H1 (cell line): ENCODE data around the gene SPTBN4. TPM values are rescaled to one million over a fixed set of nuclear protein-coding genes. Genes with fewer than 3 reads are reported as not detected.

Experiments
- CTCF ChIA-PET: fragments of 300-600 bp; sonication (Branson Sonifier 250); formaldehyde crosslinking; loops from one replicate; lab custom pipeline; 2021; ENCODE audit not compliant: partially characterized antibody; lab: Charles Lee
- POLR2A ChIA-PET: fragments of 300-600 bp; sonication (Branson Sonifier 250); formaldehyde crosslinking; loops from one replicate; lab custom pipeline; 2021; ENCODE audit warnings: inconsistent platforms; ENCODE audit not compliant: partially characterized antibody; lab: Charles Lee
- DNase-seq, 2 experiments: peaks; one replicate each; pipeline versions ENCODE4 v3.0.0 to v3.0.0-alpha.2; 2010 to 2022; ENCODE audit warnings: low spot score in 2 of 2, low read depth in 1 of 2, mixed read lengths in 1 of 2
- FAIRE-seq: peaks from 2 replicates; lab custom pipeline; 2011; peaks lifted over from hg19 to GRCh38; lab: Jason Lieb, UNC
- H2AFZ ChIP-seq: 2 replicates; pipeline ENCODE4 v1.8.1; 2012; ENCODE audit warnings: low read length, inconsistent platforms
- H2AK5ac ChIP-seq: 2 replicates; pipeline ENCODE4 v1.6.1; 2013; ENCODE audit warnings: low read depth, low read length
- H2BK120ac ChIP-seq: replicated peaks from 2 replicates; pipeline ENCODE3; 2013; ENCODE audit warnings: low read depth, low read length, inconsistent platforms
- H2BK12ac ChIP-seq: 2 replicates; pipeline ENCODE4 v1.6.1; 2013; ENCODE audit warnings: low read depth, low read length
- H2BK15ac ChIP-seq: 2 replicates; pipeline ENCODE4 v1.6.1; 2013; ENCODE audit warnings: low read length
- H2BK20ac ChIP-seq: 2 replicates; pipeline ENCODE4 v1.6.1; 2013; ENCODE audit warnings: low read length
- H2BK5ac ChIP-seq: 2 replicates; pipeline ENCODE4 v1.6.1; 2013; ENCODE audit warnings: low read depth, low read length
- H3K14ac ChIP-seq: 2 replicates; pipeline ENCODE4 v1.6.1; 2013; ENCODE audit warnings: inconsistent platforms; ENCODE audit not compliant: insufficient read length
- H3K18ac ChIP-seq: 2 replicates; pipeline ENCODE4 v1.6.1; 2013; ENCODE audit warnings: low read length; ENCODE audit errors: extremely low read depth
- H3K23ac ChIP-seq: 2 replicates; pipeline ENCODE4 v1.6.1; 2013; ENCODE audit warnings: inconsistent platforms; ENCODE audit not compliant: insufficient read length
- H3K23me2 ChIP-seq: 2 replicates; pipeline ENCODE4 v1.6.1; 2013; ENCODE audit warnings: low read depth, low read length
- H3K27ac ChIP-seq: 2 replicates; pipeline ENCODE4 v1.6.1; 2011; ENCODE audit warnings: low read depth, low read length, inconsistent platforms
- H3K27me3 ChIP-seq, 4 experiments: replicated peaks in 1 of 4; 1 replicate in 1 of 4; 2 replicates in 3 of 4; pipeline versions ENCODE4 v1.6.1 to v1.8.1; 2011 to 2013; ENCODE audit warnings: low read length in 3 of 4, mild to moderate bottlenecking in 3 of 4, inconsistent platforms in 2 of 4, mixed read lengths in 2 of 4, moderate library complexity in 1 of 4; ENCODE audit not compliant: control insufficient read depth in 3 of 4, insufficient read depth in 3 of 4; ENCODE audit errors: extremely low read depth in 1 of 4
- H3K36me3 ChIP-seq, 4 experiments: 2 replicates each; pipeline versions ENCODE4 v1.6.1 to v1.8.1; 2011 to 2013; ENCODE audit warnings: mild to moderate bottlenecking in 4 of 4, low read length in 3 of 4, moderate library complexity in 2 of 4, control low read depth in 1 of 4, inconsistent platforms in 1 of 4; ENCODE audit not compliant: insufficient read depth in 4 of 4, control insufficient read depth in 2 of 4
- H3K4ac ChIP-seq: replicated peaks from 2 replicates; pipeline ENCODE3; 2013; ENCODE audit warnings: low read length, low read depth, mixed read lengths, inconsistent platforms; ENCODE audit not compliant: insufficient read length
- H3K4me1 ChIP-seq, 4 experiments: replicated peaks in 1 of 4; 1 replicate in 1 of 4; 2 replicates in 3 of 4; pipeline versions ENCODE4 v1.6.1 to v1.8.1; 2011 to 2013; ENCODE audit warnings: low read length in 3 of 4, inconsistent platforms in 2 of 4, mixed read lengths in 1 of 4; ENCODE audit not compliant: insufficient read depth in 4 of 4, control insufficient read depth in 3 of 4
- H3K4me2 ChIP-seq, 2 experiments: 2 replicates each; pipeline versions ENCODE4 v1.6.1 to v1.8.1; 2011 to 2013; ENCODE audit warnings: low read depth in 2 of 2, low read length in 2 of 2, control low read depth in 1 of 2, inconsistent platforms in 1 of 2, mild to moderate bottlenecking in 1 of 2; ENCODE audit not compliant: insufficient read depth in 1 of 2
- H3K4me3 ChIP-seq, 4 experiments: fragments of 200-600, 300-600 bp in 1 of 4; sonication (generic), shearing (Covaris generic), sonication (Bioruptor Twin) in 1 of 4; 2 replicates each; pipeline versions ENCODE4 v1.5.1 to v1.8.1; 2011 to 2016; ENCODE audit warnings: low read length in 4 of 4, low read depth in 3 of 4, control low read depth in 2 of 4, inconsistent platforms in 2 of 4, mild to moderate bottlenecking in 2 of 4, mixed read lengths in 1 of 4, moderate library complexity in 1 of 4; ENCODE audit not compliant: insufficient read depth in 2 of 4; ENCODE audit errors: extremely low read depth in 1 of 4
- H3K56ac ChIP-seq: replicated peaks from 2 replicates; pipeline ENCODE3; 2013; ENCODE audit warnings: low read depth, mild to moderate bottlenecking, mixed read lengths, low read length, inconsistent platforms; ENCODE audit not compliant: insufficient read length
- H3K79me1 ChIP-seq: 2 replicates; pipeline ENCODE4 v1.6.1; 2013; ENCODE audit warnings: low read depth, low read length, control low read depth
- H3K79me2 ChIP-seq, 2 experiments: 2 replicates each; pipeline versions ENCODE4 v1.6.1 to v1.8.1; 2012 to 2013; ENCODE audit warnings: low read length in 2 of 2, mild to moderate bottlenecking in 2 of 2, inconsistent platforms in 1 of 2; ENCODE audit not compliant: insufficient read depth in 2 of 2, control insufficient read depth in 1 of 2
- H3K9ac ChIP-seq, 4 experiments: replicated peaks in 1 of 4; 1 replicate in 1 of 4; 2 replicates in 3 of 4; pipeline versions ENCODE4 v1.6.1 to v1.8.1; 2011 to 2013; ENCODE audit warnings: low read depth in 3 of 4, low read length in 3 of 4, control low read depth in 2 of 4, mild to moderate bottlenecking in 2 of 4, moderate library complexity in 2 of 4, inconsistent platforms in 1 of 4; ENCODE audit errors: extremely low read depth in 1 of 4
- H3K9me3 ChIP-seq, 2 experiments: 2 replicates each; pipeline versions ENCODE4 v1.6.1 to v1.8.1; 2012 to 2013; ENCODE audit warnings: mild to moderate bottlenecking in 2 of 2, moderate library complexity in 2 of 2, control low read depth in 1 of 2, inconsistent platforms in 1 of 2, low read depth in 1 of 2, low read length in 1 of 2, mixed read lengths in 1 of 2; ENCODE audit not compliant: insufficient read depth in 2 of 2
- H4K20me1 ChIP-seq, 2 experiments: replicated peaks in 1 of 2; 2 replicates each; pipeline versions ENCODE3 to v1.8.1; 2011 to 2013; ENCODE audit warnings: inconsistent platforms in 2 of 2, low read length in 2 of 2, mild to moderate bottlenecking in 1 of 2; ENCODE audit not compliant: insufficient read depth in 2 of 2, control insufficient read depth in 1 of 2
- H4K5ac ChIP-seq: 2 replicates; pipeline ENCODE4 v1.6.1; 2013; ENCODE audit warnings: low read length, low read depth, mixed read lengths, inconsistent platforms; ENCODE audit not compliant: insufficient read length
- H4K8ac ChIP-seq: 2 replicates; pipeline ENCODE4 v1.8.0; 2013; ENCODE audit warnings: mild to moderate bottlenecking, moderate library complexity, low read length, inconsistent platforms; ENCODE audit not compliant: insufficient read depth; ENCODE audit errors: extremely low read depth
- H4K91ac ChIP-seq: replicated peaks from 2 replicates; pipeline ENCODE3; 2013; ENCODE audit warnings: low read length, mixed read lengths, inconsistent platforms; ENCODE audit not compliant: insufficient read length
- CTBP2 ChIP-seq: IDR thresholded peaks from 2 replicates; pipeline ENCODE4 v1.7.0; 2011; ENCODE audit warnings: borderline replicate concordance, mild to moderate bottlenecking, moderate library complexity, mixed read lengths, low read length; ENCODE audit not compliant: insufficient read depth, insufficient read length
- MAFK ChIP-seq: IDR thresholded peaks from 2 replicates; pipeline ENCODE4 v1.6.1; 2012; ENCODE audit warnings: low read depth, mild to moderate bottlenecking, improper control_type of control experiment, low read length
- PHF8 ChIP-seq: fragments of 200-600 bp; sonication (generic); conservative IDR thresholded peaks from 2 replicates; pipeline ENCODE4 v1.7.1; 2012; ENCODE audit warnings: low read depth, mild to moderate bottlenecking, inconsistent platforms, low read length, moderate library complexity
- POLR2A ChIP-seq, 2 experiments: IDR thresholded peaks; 1 replicate in 1 of 2; 2 replicates in 1 of 2; pipeline ENCODE4 v1.6.1; 2011; ENCODE audit warnings: low read depth in 2 of 2, low read length in 2 of 2, mild to moderate bottlenecking in 2 of 2; ENCODE audit errors: control extremely low read depth in 1 of 2
- POLR2AphosphoS5 ChIP-seq: IDR thresholded peaks from 2 replicates; pipeline ENCODE4 v1.6.1; 2011; ENCODE audit warnings: low read depth, low read length
- RAD21 ChIP-seq, 2 experiments: IDR thresholded peaks in 1 of 2; conservative IDR thresholded peaks in 1 of 2; 2 replicates each; pipeline ENCODE4 v1.6.1; 2011; ENCODE audit warnings: low read depth in 2 of 2, low read length in 2 of 2, improper control_type of control experiment in 1 of 2, inconsistent platforms in 1 of 2, mild to moderate bottlenecking in 1 of 2, moderate library complexity in 1 of 2
- RNF2 ChIP-seq: fragments of 200-900, 300-1000 bp; sonication (generic); IDR thresholded peaks from 2 replicates; pipeline ENCODE4 v1.7.1; 2016; ENCODE audit warnings: borderline replicate concordance, low read depth, mild to moderate bottlenecking, antibody characterized with exemption, low read length; ENCODE audit not compliant: poor library complexity, severe bottlenecking; ENCODE audit errors: missing control alignments
- RXRA ChIP-seq: IDR thresholded peaks from 2 replicates; pipeline ENCODE4 v1.6.1; 2011; ENCODE audit warnings: low read depth, mild to moderate bottlenecking, low read length, moderate library complexity; ENCODE audit not compliant: insufficient read depth
- TAF1 ChIP-seq: IDR thresholded peaks from 2 replicates; pipeline ENCODE4 v1.6.1; 2011; ENCODE audit warnings: mild to moderate bottlenecking, low read depth, low read length
- TBP ChIP-seq: IDR thresholded peaks from 2 replicates; pipeline ENCODE4 v1.6.1; 2011; ENCODE audit warnings: low read depth, low read length, improper control_type of control experiment
- USF2 ChIP-seq: IDR thresholded peaks from 2 replicates; pipeline ENCODE4 v1.6.1; 2011; ENCODE audit warnings: low read length, improper control_type of control experiment
- WGBS, 2 experiments: shearing (Covaris generic) in 1 of 2; methylation state at CpG; one replicate each; pipeline versions ENCODE4 v1.1.6 to v1.1.7; 2013 to 2015; ENCODE audit warnings: low lambda C conversion rate in 2 of 2, mixed read lengths in 2 of 2, inconsistent platforms in 1 of 2, low coverage in 1 of 2, missing lambda C conversion rate in 1 of 2; ENCODE audit not compliant: insufficient replicate concordance in 2 of 2, insufficient coverage in 1 of 2, insufficient read length in 1 of 2; ENCODE audit errors: extremely low coverage in 1 of 2, missing lambda C conversion rate in 1 of 2; 5-methylcytosine and 5-hydroxymethylcytosine counted together
- polyA plus RNA-seq, 7 experiments: library from polyadenylated mRNA; depleted of rRNA in 3 of 7; stranded (reverse) in 5 of 7; unstranded in 2 of 7; fragments of >200 nt in 5 of 7; fragments of 200-250 nt in 2 of 7; gene quantifications; 1 replicate in 5 of 7; 2 replicates in 1 of 7; 4 replicates in 1 of 7; pipeline versions ENCODE4 v1.2.1 to v1.2.3, GENCODE V29; 2011 to 2013; ENCODE audit warnings: missing spikeins in 2 of 7, mixed read lengths in 2 of 7
- total RNA-seq: library from RNA; stranded (reverse); fragmentation: NEBNext Ultra II Directional; extraction: Animal tissue kit (Norgen Biotek cat#: 25700); gene quantifications from 2 replicates; pipeline ENCODE4 v1.2.1, GENCODE V29; 2021

Gene SPTBN4
- total and polyA plus RNA-seq, 2 of the 8 experiments (the other 6 are each of a cell fraction or from before 2014, with no cell fraction given) = 1.9 to 3.0 TPM

GRCh38 chr19:40594657-40595091 lies 127.9 kb downstream of the SPTBN4 start:
- WGBS, 2 experiments = 73% methylated on average over 11 of the region's 13 CpGs; no CpG with 5 or more reads in 1 of the 2 experiments
- Histone ChIP-seq H3K9me3 (no peaks in the 10 kb centered on the region), H3K4me3 (no peak overlapping the region), H4K20me1 (peaks cover 3 to 4% of the 10 kb centered on the region in 2 experiments), H2BK5ac (no peak overlapping the region), H3K27ac (no peak overlapping the region; the same call in 1 of the 2 replicates), H2AFZ (no peak overlapping the region), H3K79me2 (no peaks in the 10 kb centered on the region), H2BK120ac (no peak overlapping the region), H3K14ac (no peak overlapping the region), H3K9ac (no peak overlapping the region), H3K4me2 (no peak overlapping the region), H3K23me2 (peaks cover 10% of the 10 kb centered on the region; the same call in 1 of the 2 replicates), H3K23ac (no peak overlapping the region), H4K8ac (0 out of 2 replicates have a peak overlapping the region, but pooled peaks have one; percentile 9), H4K5ac (no peak overlapping the region), H3K56ac (no peak overlapping the region), H2BK20ac (no peak overlapping the region), H3K79me1 (no peaks in the 10 kb centered on the region), H2AK5ac (no peak overlapping the region), H2BK12ac (peak overlapping the region; percentile 91; the same call in 1 of the 2 replicates), H3K18ac (peak overlapping the region; percentile 71; the same call in 1 of the 2 replicates), H2BK15ac (0 out of 2 replicates have a peak overlapping the region, but pooled peaks have one; percentile 29), H3K4me1 (peaks cover 0 to 11% (median 4%) of the 10 kb centered on the region in 4 experiments; a peak in 5 of 7 replicates), H3K36me3 (peaks cover 0 to 7% (median 0%) of the 10 kb centered on the region in 4 experiments; a peak in 3 of 8 replicates), H3K27me3 (peaks cover 12 to 25% (median 23%) of the 10 kb centered on the region in 4 experiments), H4K91ac (peak overlapping the region; percentile 66), H3K4ac (no peak overlapping the region)
- POLR2A ChIA-PET = interaction anchor here (0.6 to 4.3 kb wide), 10 partner anchors 9 to 42 kb away, joined by 3 to 20 read pairs (median 4); no protein-coding TSS in a partner anchor
- FAIRE-seq (no peak), DNase-seq (peak in 1 of 2 experiments; percentile 57)
- CTCF ChIA-PET = interaction anchor here (0.6 to 4.2 kb wide), 16 partner anchors 9 to 203 kb away, joined by 3 to 16 read pairs (median 4); no protein-coding TSS in a partner anchor
- TF ChIP-seq RNF2 = no peak
- TF ChIP-seq POLR2A (IDR thresholded peaks at IDR 0.05; ENCODE audit: control extremely low read depth in 1 of 2, low read depth in 2 of 2, low read length in 2 of 2) = no peak
- no peak for TF ChIP-seq USF2
- no peak for TF ChIP-seq TBP
- TF ChIP-seq RXRA = no peak
- TF ChIP-seq POLR2AphosphoS5 = no peak
- no peak for TF ChIP-seq TAF1
- TF ChIP-seq MAFK = no peak
- TF ChIP-seq CTBP2 = no peak
- TF ChIP-seq RAD21 (IDR thresholded peaks at IDR 0.05 in 1 of 2, conservative IDR thresholded peaks at IDR 0.05 in 1 of 2; ENCODE audit: low read depth in 2 of 2, low read length in 2 of 2) = no peak
- no peak for TF ChIP-seq PHF8
